NCI-H128 (cell line): ENCODE results near the gene RANBP10.
"Not testable (repeated sequence)": the region's sequence is repeated elsewhere in the genome, so short reads cannot be mapped to it uniquely, and the experiment has no call there.

ENCODE experiments used
- DNase-seq: peaks from one replicate; lab custom pipeline; 2025; ENCODE audit not compliant: unreplicated experiment; lab: John Stamatoyannopoulos, UW

RANBP10 gene

GRCh38 chr16:67780847-67781564 is 25.4 kb downstream of the RANBP10 start:
- DNase-seq, result no peak

GRCh38 chr16:67779256-67780014 is 26.9 kb downstream of the RANBP10 start:
- DNase-seq, result no peak

GRCh38 chr16:67775273-67775672 is 31.1 kb downstream of the RANBP10 start:
- no peak for DNase-seq

GRCh38 chr16:67774457-67774853 is 31.9 kb downstream of the RANBP10 start:
- no peak for DNase-seq

GRCh38 chr16:67773569-67774456 is 32.5 kb downstream of the RANBP10 start:
- no peak for DNase-seq

GRCh38 chr16:67773099-67773498 is 33.3 kb downstream of the RANBP10 start:
- DNase-seq, result no peak

GRCh38 chr16:67770346-67770991 is 35.9 kb downstream of the RANBP10 start:
- DNase-seq, result no peak

GRCh38 chr16:67767953-67768352 is 38.4 kb downstream of the RANBP10 start:
- DNase-seq, result no peak

- DNase-seq, result no peak
These were observed 40.1 kb downstream of the RANBP10 start for GRCh38 chr16:67766291-67766690.

GRCh38 chr16:67764158-67764667 is 42.1 kb downstream of the RANBP10 start:
- DNase-seq, result no peak

- DNase-seq, result no peak
These were observed 43.3 kb downstream of the RANBP10 start for GRCh38 chr16:67763066-67763465.

GRCh38 chr16:67762385-67762784 is 44.0 kb downstream of the RANBP10 start:
- DNase-seq, result no peak

GRCh38 chr16:67761924-67762323 is 44.4 kb downstream of the RANBP10 start:
- no peak for DNase-seq

GRCh38 chr16:67760956-67761230 is 45.5 kb downstream of the RANBP10 start:
- no peak for DNase-seq

GRCh38 chr16:67760206-67760955 is 46.0 kb downstream of the RANBP10 start:
- DNase-seq, result no peak

- no peak for DNase-seq
These were observed 47.4 kb downstream of the RANBP10 start for GRCh38 chr16:67758966-67759365.

- DNase-seq, result no peak
These were observed 48.4 kb downstream of the RANBP10 start for GRCh38 chr16:67758006-67758405.

- no peak for DNase-seq
These were observed 53.7 kb downstream of the RANBP10 start for GRCh38 chr16:67752641-67753040.

GRCh38 chr16:67751331-67751730 is 55.0 kb downstream of the RANBP10 start:
- DNase-seq, result not testable (repeated sequence)

- DNase-seq, result no peak
These were observed 55.9 kb downstream of the RANBP10 start for GRCh38 chr16:67750466-67750865.
